Stimulated activated CD8-positive, alpha-beta memory T cell treated with anti-CD3 and anti-CD28 coated beads, Interleukin-2, amount 100 ng/mL, for 1 hour (primary cell): ENCODE results near the gene RELT.
A peak's percentile ranks its signal among the peaks of the same experiment; 100 is the strongest.

Experiments used
- DNase-seq, 2 donors: peaks; one replicate each; pipeline ENCODE4 v3.0.0-alpha.2; 2020; ENCODE audit warnings: low read depth in 2 of 2

RELT gene

DNA sequence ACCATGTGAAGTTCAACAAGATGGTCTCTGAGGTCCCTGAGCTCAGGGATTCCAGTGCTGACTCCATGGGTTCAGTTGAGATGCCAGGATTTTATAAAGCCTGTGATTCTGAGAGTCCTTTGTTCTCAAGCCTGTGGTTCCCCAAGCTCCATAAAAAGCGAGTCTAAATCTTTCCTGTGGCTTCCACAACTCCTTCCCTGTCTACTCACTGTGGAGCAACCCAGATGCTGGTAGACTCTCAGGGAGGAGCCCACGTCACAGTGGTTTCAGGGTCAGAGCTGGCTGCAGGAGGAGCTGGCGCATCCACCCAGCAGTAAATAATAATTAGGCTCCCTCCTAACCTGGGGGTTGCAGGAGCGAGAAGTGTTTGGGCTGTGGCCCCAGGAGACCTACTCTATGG is 2.0 kb upstream of the RELT start:
- no peak for DNase-seq

GRCh38 chr11:73375830-73376159 is 404 bp upstream of the RELT start:
- no peak for DNase-seq

GRCh38 chr11:73376803-73377629 is 817 bp downstream of the RELT start:
- DNase-seq = peak; percentile 18 to 36

DNA sequence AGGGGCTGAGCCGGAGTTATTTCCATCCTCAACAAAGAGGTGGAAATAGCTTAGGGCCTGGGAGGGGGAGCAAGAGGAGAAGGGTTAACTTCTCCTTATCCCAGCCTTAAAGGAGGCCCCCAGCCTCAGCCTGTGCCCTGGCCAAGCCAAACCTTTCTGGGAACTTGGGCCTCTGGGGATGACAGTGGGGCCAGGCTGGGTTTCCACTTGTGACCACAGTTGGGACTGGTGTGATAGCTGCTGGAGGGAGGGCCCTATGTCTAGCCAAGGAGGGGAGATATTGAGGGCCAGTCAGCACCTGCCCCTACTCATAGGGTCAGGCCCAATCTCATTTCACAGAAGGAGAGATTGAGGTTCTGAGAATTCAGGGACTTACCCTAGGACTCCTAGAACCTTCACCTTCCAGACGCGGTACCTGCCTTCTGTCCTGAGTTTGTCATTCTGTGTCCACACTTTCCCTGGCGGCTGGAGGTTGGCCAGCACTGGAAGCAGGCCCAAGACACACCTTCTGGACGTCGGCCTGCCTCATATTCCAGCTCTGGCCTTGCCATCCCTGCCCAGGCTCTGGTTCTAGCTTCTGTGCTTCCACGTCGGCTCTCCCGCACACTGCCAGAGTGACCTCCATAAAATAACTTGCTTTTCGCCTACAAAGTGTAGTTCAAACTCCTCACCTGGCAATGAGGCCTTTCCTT is 3.1 kb downstream of the RELT start:
- DNase-seq = no peak

DNA sequence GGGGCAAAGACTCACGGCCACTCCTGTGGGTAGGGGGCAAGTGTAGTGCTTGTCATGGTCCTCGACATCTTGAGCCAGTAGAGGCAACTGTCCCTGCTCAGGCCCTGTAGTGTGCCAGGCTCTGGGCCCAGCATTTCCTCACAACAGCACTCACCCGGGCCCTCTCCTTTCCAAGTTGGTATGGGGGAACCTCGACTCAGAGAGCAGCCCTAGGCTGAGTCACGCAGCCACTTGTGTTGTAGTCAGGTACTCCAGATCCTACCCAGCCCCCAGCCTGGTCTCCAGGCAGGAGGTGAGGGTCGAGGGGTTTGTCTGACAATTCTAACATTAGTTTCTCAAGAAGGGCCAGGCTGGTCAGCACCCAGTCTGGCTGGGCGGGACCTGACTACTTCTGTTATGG is 4.1 kb downstream of the RELT start:
- DNase-seq = no peak

DNA sequence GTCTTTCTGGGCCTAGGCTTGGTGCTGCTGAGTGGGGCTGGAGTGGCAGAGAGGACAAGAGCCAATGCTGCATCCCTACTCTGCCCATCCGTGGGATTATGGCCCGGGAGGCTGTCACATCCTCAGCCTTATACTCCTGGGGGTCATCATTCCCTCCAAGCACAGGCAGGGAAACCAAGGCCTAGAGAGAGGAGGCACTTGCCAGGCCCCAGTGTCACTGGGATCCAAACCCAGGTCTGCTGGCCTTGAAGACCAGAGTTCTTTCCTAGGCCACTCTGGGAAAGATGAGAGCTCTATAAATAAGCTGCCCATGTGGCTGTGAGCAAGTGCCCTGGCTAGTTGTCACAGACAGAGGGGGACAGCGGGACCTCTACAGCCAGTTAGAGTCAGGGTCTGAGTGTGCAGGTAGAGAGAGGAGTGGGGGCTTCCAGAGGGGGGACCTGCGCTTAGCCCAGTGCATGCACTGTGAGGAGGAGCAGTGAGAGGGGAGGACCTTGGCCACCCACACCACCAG is 4.8 kb downstream of the RELT start:
- DNase-seq = no peak

DNA sequence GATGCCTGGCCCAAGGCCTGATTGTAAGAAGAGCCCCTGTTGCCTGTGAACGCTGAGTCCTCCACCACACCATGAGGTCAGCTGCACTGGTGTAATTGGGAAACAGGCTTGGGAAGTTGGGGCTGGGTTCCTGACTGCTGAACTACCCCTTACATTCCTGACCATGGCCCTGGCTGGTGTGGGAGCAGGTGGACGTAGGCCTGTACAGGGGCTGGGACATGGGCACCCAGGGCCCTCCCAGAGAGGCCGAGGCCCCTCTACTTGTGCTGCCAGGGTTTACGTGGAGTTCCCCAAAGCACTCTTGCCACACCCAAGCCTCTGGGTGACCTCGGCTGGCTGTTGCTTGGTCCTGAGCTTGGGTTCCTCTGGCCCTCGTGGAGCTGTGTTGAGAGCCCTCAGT is 5.4 kb downstream of the RELT start:
- no peak for DNase-seq

DNA sequence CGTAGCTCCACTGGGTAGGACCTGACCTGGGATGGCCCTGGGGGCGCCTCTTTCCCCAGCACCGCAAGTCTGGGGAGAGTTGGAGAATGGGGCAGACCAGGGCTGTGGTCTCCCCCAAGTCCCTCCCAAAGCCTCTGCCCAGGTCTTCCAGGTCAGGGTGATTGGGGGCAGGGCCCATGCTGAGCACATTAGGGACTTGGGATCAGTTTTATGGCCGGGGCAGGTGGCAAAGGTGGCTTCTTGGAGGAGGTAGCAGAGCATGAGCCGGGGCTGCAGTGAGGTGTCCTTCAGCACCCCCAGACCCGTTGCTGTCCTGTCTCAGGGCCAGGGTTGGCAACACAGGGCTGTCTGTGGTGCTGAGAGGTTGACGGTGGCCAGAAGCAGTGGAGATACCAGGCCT is 6.0 kb downstream of the RELT start:
- DNase-seq = no peak

DNA sequence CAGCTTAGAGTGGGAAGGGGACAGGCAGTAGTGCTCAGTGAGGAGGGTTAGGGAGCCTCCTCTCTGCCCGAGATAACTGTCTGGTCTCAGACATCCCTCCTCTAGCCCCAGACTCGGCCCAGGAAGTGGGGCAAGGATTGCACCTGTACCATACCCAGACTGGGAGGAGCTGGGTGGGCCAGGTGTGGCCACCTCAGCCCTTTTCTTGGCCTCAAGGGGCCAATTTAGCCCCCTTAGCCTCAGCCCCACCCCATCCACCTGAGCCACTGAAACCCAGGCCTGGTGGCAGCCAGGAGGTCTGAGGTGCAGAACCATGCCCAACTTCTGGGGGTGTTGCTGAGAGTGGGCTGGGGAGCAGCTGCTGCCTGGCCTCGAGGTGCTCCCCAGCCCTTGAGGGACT is 6.5 kb downstream of the RELT start:
- no peak for DNase-seq

DNA sequence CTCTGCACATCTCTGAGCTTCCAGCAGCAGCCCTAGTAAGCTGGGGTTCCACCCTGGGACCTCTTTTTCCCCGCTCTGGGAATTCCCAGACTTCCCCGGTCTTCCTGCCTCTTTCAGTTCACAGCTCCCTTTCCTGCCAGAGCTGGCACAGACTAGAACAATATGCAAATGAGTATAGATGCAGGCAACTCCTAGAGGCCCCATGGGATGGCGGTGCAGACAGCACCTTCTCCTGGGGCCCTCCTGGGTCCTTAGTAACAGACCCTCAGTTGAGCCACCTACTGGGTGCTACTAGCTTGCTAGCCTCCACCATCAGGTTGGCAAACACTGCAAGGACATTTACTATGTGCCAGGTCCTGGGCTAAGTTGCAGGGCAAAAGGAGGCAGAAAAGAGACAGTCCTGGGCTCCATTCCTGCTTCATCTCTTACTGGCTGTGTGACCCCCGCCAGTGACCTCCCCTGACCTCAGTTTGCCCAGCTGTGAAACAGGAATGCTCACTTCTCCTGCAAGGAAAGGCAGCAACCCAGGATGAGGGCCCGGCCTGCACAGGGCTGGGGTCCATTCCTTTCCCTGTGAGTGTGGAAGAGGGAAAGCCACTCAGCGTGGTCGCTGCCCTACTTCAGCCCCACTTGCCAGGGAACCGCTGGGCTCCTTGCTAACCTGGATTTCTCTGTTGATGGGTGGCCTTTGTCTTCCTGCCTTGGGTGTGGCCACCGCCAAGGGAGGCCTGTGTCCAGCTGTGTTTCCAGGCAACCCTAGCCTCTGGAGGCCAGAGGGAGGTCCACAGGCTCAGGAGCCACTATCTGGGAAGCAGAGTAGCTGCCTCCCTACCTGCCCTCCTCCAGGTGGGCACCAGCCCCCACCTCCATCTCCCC is 7.3 kb downstream of the RELT start:
- DNase-seq = no peak

GRCh38 chr11:73384125-73384441 is 7.9 kb downstream of the RELT start:
- DNase-seq = no peak

- DNase-seq = no peak
Measured at GRCh38 chr11:73384531-73384871, 8.3 kb downstream of the RELT start.

DNA sequence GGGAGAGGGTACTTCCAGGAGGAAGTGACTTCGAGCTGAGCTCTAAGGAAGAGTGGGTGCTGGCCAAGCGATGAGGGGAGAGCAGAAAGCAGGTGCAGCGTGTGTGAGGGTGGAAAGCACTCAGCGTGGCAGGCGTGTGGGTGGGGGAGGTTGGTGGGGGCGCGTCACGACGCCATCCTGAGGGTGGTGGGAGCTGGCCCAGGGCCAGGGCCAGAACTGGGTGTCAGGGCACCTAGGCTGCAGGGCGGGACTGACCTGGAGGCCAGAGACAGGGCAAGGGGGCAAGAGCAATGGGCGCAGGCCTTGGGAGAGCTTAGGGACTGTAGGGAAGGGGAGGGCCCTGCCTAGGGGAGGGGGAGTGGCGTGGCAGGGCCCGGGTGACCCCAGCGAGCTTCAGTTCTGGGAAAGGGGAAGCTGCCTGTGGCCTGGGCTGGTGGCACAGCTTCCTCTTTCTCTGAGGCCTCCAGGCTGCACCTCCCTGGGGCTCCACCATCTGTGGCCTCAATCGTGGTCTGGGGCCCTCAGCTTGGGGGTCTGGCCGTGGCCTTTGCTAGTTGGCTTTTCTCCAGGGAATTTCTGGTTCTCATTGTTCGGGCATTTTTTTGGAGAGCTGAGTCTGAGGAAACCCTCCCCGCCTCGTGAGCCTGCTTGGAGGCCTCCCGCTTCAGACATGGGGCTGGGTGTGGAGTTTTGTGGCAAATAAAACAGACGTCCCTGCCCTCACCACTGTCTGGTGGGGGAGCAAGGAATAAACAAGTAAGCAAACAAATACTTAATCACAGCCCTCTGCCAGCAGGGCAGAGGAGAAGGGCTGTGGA is 8.9 kb downstream of the RELT start:
- DNase-seq = no peak

DNA sequence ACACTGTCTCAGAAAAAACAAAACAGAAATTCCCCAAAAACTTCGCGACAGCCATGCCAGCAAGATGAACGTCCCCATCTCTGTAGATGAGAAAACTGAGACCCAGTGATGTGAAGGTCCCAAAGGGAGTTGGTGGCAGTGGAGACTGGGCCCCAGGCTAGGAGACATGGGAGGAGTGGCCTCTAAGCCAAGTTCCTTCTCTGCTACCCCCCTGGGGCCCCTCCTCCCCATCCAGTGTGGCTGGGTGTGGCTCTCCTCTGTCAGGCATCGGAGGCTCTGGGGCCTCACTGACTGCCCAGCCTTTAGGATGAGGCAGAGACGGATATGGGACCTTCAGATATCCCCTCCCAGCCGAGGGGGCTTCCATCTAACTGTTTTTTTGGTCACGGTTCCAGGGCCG is 9.8 kb downstream of the RELT start:
- no peak for DNase-seq

GRCh38 chr11:73386546-73386945 is 10.3 kb downstream of the RELT start:
- no peak for DNase-seq

DNA sequence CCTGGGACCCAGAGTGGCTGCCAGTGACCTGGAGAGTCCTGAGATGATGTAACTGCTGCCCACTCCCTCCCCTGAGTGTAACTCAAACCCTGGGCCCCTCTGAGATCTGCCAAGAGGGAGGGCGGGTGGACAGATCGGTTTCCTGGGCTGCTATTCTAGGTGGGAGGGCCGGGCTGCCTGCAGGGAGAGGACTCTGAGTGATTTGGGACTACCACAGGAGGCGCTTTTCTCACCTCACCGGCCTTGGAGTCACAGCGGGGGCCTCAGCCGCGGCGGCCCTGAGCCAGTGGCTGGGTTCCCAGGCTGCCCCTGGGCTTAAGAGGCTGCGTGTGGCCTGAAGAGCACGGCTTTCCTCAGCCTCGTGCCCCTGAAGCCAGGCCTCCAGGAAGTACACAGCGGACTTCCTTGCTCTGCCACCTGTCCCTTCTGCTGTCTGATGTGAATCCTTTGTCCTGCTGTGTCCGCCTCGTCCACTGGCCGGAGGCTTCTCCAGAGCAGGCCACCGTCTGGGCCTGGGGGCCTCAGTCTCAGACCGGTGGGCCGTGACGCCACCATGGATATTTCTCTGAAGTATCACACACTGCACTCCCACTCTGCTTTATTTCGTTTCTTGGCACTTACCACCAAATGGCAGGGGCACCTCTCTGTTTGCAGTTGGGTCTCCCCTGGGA is 11.5 kb downstream of the RELT start:
- no peak for DNase-seq

DNA sequence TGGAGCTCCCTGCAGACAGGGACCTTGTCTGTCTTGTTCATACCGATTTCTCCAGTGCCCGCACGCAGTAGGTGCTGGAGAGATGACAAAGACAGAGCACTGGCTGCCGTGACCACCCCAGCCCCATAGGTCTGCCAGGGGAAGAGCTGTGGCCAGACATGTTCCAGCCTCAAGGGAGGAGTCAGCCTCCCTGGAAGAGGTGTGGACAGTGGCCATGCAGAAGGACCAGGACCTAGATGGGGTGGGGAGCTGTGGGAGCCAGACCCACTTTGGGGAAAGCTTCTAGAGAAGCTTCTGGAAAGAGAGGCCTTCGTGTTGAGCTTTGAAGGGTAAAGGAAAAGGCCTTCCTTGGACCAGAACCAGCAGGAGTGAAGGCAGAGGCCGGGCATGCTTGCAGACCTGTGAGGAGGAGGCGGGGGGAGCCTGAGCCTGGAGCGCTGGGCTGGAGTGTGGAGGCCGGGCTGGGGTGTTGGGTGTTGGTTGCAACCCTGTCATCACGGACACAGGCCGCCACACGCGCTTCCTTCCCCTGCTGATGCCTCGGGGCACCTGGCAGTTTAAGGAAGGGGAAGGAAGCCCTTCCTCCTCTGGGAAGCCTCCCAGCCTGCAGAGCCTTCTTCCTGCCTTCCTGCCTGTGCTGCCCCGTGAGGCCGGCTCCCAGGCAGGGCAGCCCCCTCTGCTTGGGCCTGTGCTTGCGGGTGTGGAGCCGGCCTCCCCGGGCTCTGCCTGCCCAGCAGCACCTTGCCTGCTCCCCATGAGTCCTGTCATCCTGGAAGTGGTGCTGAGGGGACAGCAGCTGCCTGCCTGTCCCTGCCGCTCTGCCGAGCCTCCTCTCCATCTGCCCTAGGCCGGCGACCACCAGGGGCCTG is 12.3 kb downstream of the RELT start:
- no peak for DNase-seq

- DNase-seq = no peak
Measured at GRCh38 chr11:73389134-73389525, 12.9 kb downstream of the RELT start.

- no peak for DNase-seq
Measured at GRCh38 chr11:73389916-73390315, 13.7 kb downstream of the RELT start.
